Melanocyte of skin (primary cell): ENCODE measurements around the gene ALG6. TPM values are rescaled to one million over a fixed set of nuclear protein-coding genes. Genes with fewer than 3 reads are reported as not detected.

Experiments
- small RNA-seq, 2 donors: library from RNA; depleted of rRNA; stranded (forward); fragments of <200 nt; gene quantifications; one replicate each; pipeline ENCODE3, GENCODE V24; 2012
- total RNA-seq, 2 donors: library from RNA; depleted of rRNA; stranded (reverse); fragments of >200 nt; gene quantifications; 2 replicates each; pipeline ENCODE4 v1.2.3, GENCODE V29; 2012

Gene ALG6
- total RNA-seq: 10 to 100 TPM; 29.6 to 34.6 TPM

GRCh38 chr1:63367215-63368103, at the start of gene ALG6:
ALG6 (plus strand) TSS chr1:63367627; CDS start chr1:63370978, 3,351 bp downstream.

GRCh38 chr1:63322114-63322943, 45.1 kb upstream of the ALG6 start, which contains the start of gene FOXD3:
FOXD3 (plus strand) TSS chr1:63322567; CDS start chr1:63323059, 492 bp downstream.

Small RNAs within 50 kb of the gene (small RNA-seq; reads per million reads assigned to genes)
- gene MIR6068 (0 to 0.23 reads per million in 2 donors), gene RF00019 (0 reads per million in 2 donors)

Other genes with a start within 250 kb of the ALG6 start
- 10 to 100 TPM; 15.1 to 16.0 TPM for gene FOXD3, start 45.1 kb upstream of the ALG6 start, total RNA-seq
- 10 to 100 TPM; 33.4 to 39.6 TPM for gene ITGB3BP, start 155.6 kb downstream of the ALG6 start, total RNA-seq
- gene EFCAB7, start 155.9 kb downstream of the ALG6 start, total RNA-seq: 1 to 10 TPM; 9.0 to 10.0 TPM
- gene PGM1, start 225.8 kb downstream of the ALG6 start, total RNA-seq: 10 to 100 TPM; 68.8 to 79.6 TPM